ENCODE measurements around the gene LMNA.

DNA sequence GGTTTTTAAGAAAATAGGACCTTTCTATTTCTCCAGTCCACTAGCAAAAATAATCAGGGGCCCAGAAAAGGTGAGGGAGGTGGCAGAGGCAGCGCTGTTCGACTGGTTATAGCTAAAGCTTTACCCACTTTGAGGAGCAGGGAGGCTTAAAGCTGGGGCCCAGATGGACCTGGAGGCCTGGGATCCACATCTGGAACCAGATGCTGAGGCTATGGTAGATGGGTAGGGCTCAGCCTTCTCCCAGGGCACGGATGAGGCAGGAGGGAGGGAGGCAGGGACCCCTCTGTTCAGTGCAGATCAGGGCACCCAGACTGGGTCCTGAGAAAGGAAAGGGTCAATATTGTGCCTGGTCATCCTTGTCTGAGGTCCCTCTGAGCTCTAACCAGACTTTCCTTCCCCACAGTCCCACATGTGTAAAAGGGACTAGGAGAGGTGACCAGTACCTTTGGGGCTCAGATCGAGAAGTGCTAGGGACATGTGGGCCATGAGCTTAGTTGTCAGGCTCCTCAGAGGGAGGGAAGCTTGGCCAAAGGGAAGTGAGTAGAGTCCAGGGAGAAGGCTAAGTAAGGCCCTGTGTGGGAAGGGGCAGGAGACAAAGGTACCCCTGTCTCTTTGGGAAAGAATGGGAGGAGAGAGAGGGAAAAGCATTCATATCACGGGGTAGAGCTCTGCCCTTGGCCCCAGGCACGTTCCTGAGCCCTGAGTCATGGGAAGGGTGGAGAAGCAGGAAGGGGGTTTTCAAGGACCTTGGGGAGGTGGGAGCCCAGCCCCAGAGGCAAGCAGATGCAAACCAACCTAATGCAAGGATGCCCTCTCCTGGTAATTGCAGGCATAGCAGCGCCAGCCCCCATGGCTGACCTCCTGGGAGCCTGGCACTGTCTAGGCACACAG is 15.4 kb downstream of the LMNA start:
- TF ChIP-seq, protein P1, sequence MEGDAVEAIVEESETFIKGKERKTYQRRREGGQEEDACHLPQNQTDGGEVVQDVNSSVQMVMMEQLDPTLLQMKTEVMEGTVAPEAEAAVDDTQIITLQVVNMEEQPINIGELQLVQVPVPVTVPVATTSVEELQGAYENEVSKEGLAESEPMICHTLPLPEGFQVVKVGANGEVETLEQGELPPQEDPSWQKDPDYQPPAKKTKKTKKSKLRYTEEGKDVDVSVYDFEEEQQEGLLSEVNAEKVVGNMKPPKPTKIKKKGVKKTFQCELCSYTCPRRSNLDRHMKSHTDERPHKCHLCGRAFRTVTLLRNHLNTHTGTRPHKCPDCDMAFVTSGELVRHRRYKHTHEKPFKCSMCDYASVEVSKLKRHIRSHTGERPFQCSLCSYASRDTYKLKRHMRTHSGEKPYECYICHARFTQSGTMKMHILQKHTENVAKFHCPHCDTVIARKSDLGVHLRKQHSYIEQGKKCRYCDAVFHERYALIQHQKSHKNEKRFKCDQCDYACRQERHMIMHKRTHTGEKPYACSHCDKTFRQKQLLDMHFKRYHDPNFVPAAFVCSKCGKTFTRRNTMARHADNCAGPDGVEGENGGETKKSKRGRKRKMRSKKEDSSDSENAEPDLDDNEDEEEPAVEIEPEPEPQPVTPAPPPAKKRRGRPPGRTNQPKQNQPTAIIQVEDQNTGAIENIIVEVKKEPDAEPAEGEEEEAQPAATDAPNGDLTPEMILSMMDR (IDR thresholded peaks at IDR 0.05) = peak; percentile 95
- TF ChIP-seq EZH2 (IDR thresholded peaks at IDR 0.05; ENCODE audit: borderline replicate concordance, insufficient read depth, low read depth, low read length, poor library complexity, severe bottlenecking) = no peak
